HG03045 (cell line): ENCODE measurements around the gene EFHC1.

Source experiments
- ATAC-seq: cut with Tn5 transposase; IDR thresholded peaks from one replicate; pipeline ENCODE4 v1.9.1; 2021; ENCODE audit warnings: mild to moderate bottlenecking, moderate library complexity; ENCODE audit not compliant: unreplicated experiment

EFHC1 gene

DNA sequence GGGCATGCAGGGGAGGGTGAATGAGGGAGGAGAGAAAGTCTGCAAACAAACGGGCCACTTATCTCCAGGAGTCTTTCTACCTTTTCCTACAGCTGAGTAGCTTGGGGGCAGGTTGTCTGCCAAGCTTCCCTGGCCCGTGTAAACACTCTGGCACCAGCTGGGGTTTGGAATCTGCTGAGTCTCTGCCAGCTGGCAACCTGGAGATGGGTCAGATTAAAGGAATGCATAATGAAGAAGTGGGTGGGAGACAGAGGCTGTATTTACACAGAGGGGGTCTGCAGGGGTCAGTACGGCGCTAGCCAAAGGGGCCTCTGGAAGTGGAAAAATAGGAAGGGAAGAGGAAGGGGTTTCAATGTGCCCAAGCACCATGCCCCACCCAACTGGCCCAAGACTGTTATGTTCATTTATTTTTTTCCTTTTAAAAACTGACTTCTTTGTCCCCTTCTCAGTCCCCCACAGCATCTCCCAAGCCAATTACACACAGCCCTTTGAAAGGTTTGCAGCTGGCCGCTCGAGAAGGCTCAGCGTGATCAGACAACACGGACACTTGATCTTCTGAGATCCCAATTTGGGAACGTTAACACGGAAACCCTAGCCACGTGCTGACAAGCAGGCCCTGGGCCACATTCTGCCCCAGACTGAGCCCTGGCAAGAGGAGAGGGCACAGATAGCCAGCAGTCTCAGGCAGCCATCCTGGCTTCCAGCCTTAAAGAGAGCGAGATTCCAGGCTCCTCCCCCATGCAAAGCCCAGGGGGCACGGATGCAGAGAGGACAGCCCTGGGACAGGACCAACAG is 131.5 kb downstream of the EFHC1 start:
- no peak for ATAC-seq

GRCh38 chr6:52552278-52552643 is 132.1 kb downstream of the EFHC1 start:
- peak; percentile 97 for ATAC-seq

GRCh38 chr6:52553158-52553557 is 133.0 kb downstream of the EFHC1 start:
- no peak for ATAC-seq

- ATAC-seq = no peak
Observed at GRCh38 chr6:52553719-52554118, 133.6 kb downstream of the EFHC1 start.

GRCh38 chr6:52554684-52555280 is 134.6 kb downstream of the EFHC1 start:
- no peak for ATAC-seq

GRCh38 chr6:52555518-52556233 is 135.5 kb downstream of the EFHC1 start:
- no peak for ATAC-seq

DNA sequence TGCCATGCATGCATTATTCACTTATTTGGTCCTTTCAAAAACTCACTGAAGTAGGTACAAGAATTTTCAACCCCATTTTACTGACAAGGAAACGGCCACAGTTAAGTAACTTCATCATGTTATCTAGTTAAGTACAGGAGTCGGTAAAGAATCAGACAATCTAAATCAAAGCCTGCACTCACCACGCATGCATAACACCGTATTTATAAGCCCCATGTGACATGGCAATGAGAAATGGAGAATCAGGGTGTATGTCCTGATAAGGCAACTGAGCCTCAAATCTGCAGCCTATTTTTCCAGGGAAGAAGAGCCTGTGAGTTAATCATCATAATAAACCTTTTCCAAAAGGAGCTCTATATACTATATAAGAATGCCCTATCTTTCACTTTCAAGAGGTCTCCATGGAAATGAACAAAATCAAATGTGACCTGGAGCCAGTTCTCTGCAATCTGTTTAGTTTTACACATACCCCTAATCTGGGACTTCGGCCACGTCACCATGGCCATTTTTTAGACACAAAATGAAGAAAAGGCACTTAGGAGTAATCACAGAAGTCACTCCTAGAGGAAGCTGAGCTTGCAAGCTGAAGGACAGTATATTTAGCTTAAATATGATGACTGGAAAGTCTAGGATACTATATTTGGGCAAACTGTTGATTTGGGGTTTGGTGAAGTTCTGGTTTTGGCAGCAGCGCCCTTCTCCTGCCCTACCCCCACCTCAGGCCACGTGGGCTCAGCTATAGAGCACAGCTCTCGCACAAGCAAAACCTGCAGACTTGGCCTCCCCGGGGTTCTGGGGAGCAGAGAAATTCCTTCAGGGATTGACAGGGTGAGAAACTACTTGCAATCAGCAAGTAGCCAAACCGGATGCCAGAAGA is 137.5 kb downstream of the EFHC1 start:
- ATAC-seq = no peak

DNA sequence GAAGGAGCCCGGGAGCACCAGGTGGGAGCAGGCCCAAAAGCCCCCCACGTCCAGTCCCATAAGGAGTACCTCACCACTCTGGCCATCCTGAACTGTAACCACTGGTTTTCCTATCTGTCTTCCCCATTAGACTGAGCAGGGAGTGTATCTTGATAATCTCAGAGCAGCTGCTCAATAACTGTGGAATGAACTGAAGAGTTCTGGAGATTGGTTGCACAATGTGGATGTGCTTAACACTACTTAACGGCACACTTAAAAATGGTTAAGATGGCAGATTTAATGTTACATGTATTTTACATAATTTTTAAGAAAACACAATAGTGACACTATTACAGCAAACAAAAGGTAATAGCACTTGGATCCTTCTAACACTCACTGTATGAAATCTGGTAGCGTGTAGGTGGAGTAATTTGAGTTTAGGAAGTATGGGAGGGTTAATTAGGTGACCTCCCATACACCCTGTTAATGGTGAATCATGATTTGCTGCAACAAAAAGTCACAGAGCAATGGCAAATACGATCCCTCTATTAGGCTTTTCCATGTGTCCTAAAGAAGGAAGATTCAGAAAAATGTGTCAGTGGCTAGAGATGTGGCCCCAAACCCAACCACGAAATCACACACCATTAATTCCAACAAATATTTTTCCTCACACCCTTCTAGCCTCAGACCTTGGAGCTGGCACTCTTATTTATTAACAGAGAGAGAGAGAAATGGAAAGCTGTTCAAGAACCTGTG is 138.3 kb downstream of the EFHC1 start:
- ATAC-seq = no peak

DNA sequence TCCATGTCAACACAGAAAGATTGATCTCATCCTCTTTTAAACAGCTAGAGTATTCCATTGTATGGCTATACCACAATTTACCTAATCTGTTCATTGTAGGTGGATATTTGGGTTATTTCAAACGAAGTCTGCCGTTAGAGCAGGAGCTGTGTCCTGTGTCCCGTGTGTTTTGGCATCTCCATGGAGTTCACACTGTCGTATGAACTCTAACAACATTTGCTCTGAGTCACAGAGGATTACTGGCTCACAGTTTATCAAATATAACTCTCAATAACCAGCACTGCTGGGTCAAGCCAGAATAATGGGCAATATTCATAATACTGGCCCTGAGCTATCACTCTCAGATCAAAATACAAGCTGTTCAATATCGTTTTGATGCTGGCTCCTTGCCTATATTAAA is 140.3 kb downstream of the EFHC1 start:
- no peak for ATAC-seq

GRCh38 chr6:52562911-52563310 is 142.8 kb downstream of the EFHC1 start:
- ATAC-seq = no peak

DNA sequence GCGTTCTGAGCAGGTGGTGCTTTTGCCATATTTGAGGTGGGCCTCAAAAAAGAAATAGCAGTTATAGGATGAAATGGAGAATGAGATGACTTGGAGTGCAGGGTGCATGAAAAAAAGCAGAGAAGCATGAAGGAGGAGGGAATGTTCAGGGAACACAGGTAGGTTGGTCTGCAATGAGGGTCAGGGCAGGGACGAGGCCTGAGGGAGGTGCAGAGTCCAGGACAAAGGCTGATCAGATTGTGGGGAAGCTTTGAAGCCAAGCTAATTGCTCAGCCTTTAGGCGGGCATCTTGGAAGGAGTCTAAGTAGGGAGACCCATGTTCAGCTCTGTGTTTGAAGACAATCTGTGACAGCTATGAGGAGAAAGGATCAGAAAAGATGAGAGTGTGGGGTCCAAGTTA is 144.7 kb downstream of the EFHC1 start:
- ATAC-seq = no peak

DNA sequence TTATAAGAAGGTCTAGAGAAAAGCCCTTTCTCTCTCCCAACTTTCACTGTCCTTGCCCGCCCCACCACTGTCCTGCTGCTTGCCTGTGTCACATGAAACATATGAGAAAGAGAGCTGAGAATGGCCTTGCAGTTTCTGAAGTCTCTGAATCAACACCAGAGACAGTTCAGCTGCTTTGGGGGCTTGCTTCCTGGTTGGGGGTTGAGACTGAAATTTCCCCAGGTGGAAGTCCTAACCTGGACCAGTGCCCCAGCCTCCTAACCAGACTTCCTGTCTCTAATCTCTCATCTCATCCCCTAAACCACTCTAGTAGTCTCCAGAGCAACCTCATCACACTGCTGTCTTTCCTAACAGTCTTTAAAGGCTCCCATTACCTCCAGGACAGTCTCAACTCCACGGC is 146.1 kb downstream of the EFHC1 start:
- ATAC-seq = peak; percentile 63

DNA sequence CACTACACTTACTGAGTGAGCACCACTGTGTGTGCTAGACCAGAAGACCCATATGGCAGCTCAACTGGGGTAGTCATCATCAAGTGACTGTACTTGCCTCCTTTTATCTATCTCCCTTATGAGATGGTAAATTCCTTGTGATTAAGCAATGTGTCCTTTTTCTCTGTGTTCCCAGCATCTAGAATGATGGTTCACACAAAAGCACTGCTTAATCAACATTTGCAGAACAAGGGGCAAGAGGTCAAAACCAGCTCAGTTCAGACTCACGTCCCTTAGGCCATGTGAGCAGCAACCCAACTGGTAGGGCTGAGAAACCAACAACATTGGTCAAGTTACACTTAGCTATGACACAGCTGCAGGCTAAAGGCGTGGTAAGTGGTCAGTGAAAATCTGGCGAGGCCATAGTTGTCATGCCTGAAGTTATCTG is 146.7 kb downstream of the EFHC1 start:
- no peak for ATAC-seq

DNA sequence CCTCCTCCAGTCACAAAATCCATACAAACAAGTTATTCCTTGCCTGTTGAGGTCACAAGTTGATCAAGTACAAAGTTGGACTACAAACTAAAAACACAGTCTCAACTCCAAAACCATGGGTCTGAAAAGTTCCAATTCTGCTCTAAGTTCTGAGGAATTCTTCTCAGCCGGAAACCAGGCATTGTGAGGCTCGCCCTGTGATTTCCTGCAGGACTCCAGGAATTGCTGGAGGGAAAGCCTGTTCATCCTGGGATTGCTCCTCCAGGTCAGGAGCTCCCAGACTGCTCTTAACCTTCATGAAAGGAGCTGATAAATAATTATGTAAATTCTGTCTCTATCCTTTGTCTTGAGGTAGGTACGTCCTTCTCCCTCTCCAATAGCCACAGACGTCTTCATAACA is 148.2 kb downstream of the EFHC1 start:
- no peak for ATAC-seq

GRCh38 chr6:52570291-52570700 is 150.2 kb downstream of the EFHC1 start:
- ATAC-seq = no peak

- ATAC-seq = no peak
Observed at GRCh38 chr6:52571099-52571755, 151.1 kb downstream of the EFHC1 start.

- no peak for ATAC-seq
Observed at GRCh38 chr6:52572536-52572935, 152.4 kb downstream of the EFHC1 start.

DNA sequence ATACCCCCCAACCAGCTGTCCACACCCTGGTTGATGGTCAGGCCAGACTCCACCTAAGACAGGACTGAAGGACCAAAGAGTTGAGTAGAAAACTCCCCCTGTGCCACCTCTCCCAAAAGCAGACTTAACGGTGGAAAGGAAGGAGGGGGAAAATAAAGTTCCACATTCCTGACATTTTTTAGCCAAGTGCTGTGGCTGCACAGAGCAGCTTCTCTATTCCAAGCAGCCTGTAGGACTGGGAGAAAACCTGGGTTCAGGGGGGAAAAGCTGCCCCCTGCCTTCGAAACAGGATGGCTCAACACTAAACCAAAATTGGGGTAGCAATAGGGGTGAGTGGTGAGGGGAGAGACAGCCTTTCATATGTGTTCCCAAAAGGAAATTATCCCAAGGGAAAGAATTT is 153.2 kb downstream of the EFHC1 start:
- ATAC-seq = no peak
